Coronary artery (tissue), 2 donors: ENCODE results near the gene NTMT1.
"Not testable (repeated sequence)": the region's sequence is repeated elsewhere in the genome, so short reads cannot be mapped to it uniquely, and the experiment has no call there.

Source experiments
- DNase-seq: peaks from one replicate; pipeline ENCODE4 v3.0.0-alpha.2; 2017; ENCODE audit warnings: low spot score
- H3K27ac ChIP-seq, 2 donors: fragments of 200-600 bp; sonication (generic); one replicate each; pipeline ENCODE4 v1.5.1; 2016 to 2019
- H3K4me3 ChIP-seq: fragments of 200-600 bp; sonication (generic); 2 replicates; pipeline ENCODE4 v1.5.1; 2016; ENCODE audit warnings: mild to moderate bottlenecking, moderate library complexity
- TF ChIP-seq, protein P1 (sequence below): fragments of 200-600 bp; sonication (generic); IDR thresholded peaks from one replicate; pipeline ENCODE4 v1.5.1; 2019; ENCODE audit warnings: antibody characterized with exemption

Gene NTMT1

DNA sequence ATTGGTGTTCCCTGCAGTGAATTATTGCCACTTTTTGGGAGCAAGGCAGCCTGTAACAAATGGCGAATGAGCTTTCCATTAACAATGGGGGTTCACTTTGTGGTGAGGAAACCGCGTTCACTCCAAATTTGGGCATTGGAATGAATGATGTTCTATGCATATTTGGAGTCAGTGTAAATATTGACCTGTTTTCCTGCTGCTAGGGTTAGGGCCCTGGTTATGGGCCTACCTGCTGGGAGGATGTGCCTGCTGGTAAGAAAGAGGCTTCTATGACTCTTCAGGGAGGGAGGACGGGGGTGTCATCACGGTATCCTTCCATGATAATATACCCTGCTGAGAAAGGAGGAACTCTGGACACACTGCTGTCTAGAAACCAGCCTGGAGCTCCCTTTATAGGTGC lies 34.0 kb upstream of the NTMT1 start:
- H3K27ac ChIP-seq = no peak overlapping the region
- H3K4me3 ChIP-seq = no peak overlapping the region
- no peak for DNase-seq
- TF ChIP-seq, protein P1, sequence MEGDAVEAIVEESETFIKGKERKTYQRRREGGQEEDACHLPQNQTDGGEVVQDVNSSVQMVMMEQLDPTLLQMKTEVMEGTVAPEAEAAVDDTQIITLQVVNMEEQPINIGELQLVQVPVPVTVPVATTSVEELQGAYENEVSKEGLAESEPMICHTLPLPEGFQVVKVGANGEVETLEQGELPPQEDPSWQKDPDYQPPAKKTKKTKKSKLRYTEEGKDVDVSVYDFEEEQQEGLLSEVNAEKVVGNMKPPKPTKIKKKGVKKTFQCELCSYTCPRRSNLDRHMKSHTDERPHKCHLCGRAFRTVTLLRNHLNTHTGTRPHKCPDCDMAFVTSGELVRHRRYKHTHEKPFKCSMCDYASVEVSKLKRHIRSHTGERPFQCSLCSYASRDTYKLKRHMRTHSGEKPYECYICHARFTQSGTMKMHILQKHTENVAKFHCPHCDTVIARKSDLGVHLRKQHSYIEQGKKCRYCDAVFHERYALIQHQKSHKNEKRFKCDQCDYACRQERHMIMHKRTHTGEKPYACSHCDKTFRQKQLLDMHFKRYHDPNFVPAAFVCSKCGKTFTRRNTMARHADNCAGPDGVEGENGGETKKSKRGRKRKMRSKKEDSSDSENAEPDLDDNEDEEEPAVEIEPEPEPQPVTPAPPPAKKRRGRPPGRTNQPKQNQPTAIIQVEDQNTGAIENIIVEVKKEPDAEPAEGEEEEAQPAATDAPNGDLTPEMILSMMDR = no peak

DNA sequence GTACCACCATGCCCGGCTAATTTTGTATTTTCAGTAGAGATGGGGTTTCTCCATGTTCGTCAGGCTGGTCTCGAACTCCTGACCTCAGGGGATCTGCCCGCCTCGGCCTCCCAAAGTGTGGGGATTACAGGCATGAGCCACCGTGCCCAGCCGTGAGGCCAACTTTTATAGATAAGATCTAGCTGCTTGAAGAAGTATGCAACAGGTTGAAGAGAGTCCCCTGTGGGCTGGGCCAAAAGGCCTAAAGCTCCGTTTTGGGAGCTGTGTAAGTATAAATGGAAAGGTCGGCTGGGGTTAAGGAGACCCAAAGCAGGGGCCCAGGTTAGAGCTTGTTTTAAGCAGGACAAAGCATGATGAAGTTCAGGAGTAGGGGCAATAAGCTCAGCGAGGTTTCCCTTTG lies 33.2 kb upstream of the NTMT1 start:
- not testable (repeated sequence) for H3K27ac ChIP-seq, DNase-seq, H3K4me3 ChIP-seq

DNA sequence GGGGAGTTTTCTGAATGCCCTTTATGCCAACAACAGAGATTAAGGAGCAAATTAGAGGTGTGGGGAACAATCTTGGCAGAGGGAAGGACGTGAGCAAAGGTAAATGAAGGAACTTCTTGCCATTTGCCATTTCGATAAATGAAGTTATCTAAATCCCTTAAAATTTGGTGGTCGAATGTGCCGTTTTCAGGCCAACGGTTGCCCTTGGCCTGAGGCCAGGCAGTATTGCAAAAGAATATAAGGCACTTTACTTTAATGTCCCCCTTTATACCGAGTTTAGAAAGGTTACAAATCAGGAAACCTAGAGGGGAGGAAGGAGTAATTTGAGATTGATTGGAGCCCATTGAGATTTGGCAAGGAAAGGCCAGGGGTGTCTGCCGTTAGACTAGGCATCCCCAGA lies 31.3 kb upstream of the NTMT1 start:
- TF ChIP-seq, protein P1 = no peak
- no peak overlapping the region for H3K4me3 ChIP-seq
- DNase-seq = no peak
- no peak overlapping the region for H3K27ac ChIP-seq

DNA sequence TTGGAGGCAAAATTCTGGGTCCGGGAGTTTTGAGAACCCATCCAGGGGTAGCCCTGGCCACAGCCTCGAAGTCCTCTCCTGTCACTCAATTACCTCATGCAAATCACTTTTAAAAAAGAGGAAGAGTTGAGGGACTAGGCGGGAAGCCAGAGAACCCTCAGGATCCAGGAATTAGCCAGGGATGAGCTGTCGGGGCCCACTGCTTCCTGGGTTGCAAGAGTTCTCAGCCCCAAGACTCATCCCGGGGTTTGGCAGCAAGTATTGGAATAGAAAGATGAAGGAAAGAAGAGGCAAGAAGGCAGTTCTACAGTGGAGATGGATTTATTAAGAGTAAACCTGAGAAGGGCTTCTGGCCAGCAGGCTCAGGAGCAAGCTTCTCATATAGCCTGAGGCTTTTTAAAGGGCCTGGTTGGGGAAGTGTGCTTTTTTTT lies 30.6 kb upstream of the NTMT1 start:
- H3K4me3 ChIP-seq = no peak overlapping the region
- TF ChIP-seq, protein P1 = no peak
- no peak for DNase-seq
- no peak overlapping the region for H3K27ac ChIP-seq

DNA sequence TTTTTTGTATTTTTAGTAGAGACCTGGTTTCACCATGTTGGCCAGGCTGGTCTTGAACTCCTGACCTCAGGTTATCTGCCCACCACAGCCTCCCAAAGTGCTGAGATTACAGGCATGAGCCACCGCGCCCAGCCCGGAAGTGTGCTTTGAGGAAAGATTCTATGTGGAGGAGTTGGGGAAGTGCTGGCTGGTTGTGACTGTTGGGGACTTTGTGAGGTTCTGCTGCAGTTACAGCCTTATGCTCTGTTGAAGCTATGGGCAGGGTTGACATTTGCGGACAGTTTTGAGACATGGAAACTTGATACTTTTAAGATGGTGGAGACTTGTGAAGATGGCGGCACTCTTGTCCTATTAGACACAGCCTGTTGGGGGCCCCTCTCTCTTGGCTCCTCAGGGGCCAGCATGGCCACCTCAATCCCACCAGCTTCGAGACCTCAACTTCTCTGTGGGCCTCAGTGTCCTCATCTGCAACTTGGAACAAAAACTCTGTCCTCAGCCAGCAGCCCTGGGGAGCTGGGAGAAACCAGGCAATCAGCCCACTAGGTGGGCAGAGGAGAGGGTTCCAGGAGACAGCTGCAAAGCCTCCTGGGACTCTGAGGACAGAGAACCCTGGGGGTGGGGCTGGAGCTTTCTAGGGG lies 29.9 kb upstream of the NTMT1 start:
- no peak overlapping the region for H3K4me3 ChIP-seq
- TF ChIP-seq, protein P1 = no peak
- DNase-seq = no peak
- H3K27ac ChIP-seq = peak overlapping the region in 1 of 2 donors; percentile 97

DNA sequence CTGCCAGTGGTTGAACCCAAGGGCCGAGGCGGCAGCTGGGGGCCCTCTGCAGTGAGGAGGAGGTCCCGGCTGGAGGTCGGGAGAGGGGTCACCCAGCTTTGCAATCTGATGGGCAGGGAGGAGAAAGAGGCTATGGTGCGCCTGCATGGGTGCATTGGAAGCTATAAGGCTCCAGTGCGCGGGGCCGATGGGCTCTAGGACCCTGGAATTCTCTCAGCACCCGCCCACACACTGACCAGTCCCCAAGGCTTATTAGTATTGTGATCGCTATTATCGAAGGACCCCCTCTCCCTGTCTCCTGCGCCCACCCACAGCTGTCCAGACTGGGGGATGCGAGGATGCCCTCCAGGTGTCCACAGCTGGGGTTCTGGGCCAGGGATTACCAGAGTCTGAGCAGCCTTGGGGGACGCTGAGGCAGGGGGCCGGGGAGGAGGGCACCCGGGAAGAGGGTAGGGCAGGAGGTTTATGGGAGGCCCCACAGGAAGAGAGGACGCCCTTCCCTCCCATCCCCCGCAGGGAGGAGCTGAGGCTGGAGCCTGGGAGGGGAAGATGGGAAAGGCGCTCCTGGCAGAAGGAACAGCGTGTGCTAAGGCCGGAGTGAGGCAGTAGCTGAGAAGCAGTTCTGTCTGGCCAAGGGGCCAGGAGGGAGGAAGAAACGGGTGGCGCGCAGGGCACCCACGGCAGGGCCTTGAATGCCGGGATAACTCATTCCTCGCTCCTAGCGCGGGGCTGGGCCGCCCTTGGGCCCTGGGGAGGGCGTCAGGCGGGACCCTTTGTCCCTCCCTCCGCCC lies 29.2 kb upstream of the NTMT1 start:
- Histone ChIP-seq H3K27ac (peak overlapping the region; percentile 93 to 97), H3K4me3 (peak overlapping the region; percentile 75)
- TF ChIP-seq, protein P1 = no peak
- peak; percentile 85 for DNase-seq

DNA sequence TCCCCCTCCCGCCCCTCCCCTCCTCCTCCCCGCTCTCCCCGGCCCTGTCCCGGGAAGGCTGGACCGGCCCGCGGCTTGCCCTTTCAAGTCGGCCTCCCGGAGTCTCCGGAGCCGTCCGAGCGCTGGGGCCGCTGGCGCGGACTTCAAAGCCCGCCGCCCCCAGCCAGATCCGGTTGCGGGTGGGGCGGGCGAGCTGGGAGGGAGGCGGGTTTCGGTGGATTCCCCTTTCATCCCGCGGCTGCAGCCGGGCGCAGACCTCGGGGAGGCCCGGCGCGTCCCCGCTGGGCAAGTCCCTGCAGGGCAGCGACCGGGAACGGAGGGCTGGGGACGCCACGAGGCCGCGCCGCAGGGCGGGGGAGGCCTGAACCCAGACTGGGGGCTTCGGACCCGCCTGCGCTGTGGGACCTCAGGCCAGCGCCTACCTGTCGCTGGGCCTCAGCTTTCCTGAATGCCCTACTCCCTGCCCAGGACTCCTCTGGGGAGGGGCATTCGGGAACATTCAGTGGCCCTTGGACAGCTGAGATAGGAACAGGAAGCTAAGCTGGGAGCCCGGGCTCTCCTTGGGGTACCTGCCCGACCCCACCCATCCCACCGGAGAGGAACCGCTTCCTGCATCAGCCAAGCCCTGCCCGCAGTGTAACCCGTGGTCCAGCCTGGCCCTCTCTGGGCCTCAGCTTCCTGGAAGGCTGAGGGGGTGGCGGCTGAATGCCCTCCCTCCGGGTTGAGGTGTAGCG lies 28.4 kb upstream of the NTMT1 start:
- Histone ChIP-seq H3K4me3 (peak overlapping the region; percentile 75), H3K27ac (peak overlapping the region; percentile 93 to 97)
- peak; percentile 83 for DNase-seq
- TF ChIP-seq, protein P1 = no peak
